ENCODE results near the gene TNP1. TPM values are rescaled to one million over a fixed set of nuclear protein-coding genes. Genes with fewer than 3 reads are reported as not detected.
A peak's percentile ranks its signal among the peaks of the same experiment; 100 is the strongest.

The TNP1 gene
- total and polyA plus RNA-seq, 9 donors: not detected

DNA sequence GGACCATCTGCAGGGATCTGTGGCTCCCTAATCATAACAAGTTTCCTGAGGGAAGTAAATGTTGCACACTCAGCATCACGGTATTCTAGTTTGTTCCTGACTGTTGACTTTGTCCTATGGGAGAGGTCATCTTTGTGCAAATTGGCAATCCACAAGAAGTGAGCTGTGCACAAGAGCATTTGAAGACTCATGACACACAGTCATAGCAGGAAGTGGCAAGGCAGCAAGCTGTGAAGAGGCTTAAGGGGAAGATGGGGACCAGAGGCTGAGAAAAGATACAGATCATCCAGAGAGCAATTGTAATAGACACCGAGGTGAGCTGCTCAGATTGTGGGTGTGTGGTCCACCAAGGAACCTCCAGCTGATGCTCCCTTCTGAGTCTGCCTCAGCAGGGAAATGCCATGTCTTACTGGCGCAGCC, 2.7 kb downstream of the TNP1 start:
- Histone ChIP-seq H3K4me3 (no peak overlapping the region), H3K9me3 (no peaks in the 10 kb centered on the region), H3K36me3 (no peaks in the 10 kb centered on the region), H3K27me3 (no peaks in the 10 kb centered on the region), H3K27ac (no peak overlapping the region), H3K4me1 (ENCODE audit: insufficient read depth) (peaks cover 15% of the 10 kb centered on the region)
- WGBS, 3 donors: 75 to 83% (median 80%) methylated on average over 3 of the region's 3 CpGs
- intact Hi-C loops (cut with DNase I): loop anchor here in 1 of 4 donors (5.0 kb wide), 1 partner anchor 160 kb away; the partner anchor contains the start of gene IGFBP5
- TF ChIP-seq POLR2A (IDR thresholded peaks at IDR 0.05): no peak
- no peak for TF ChIP-seq CTCF (IDR thresholded peaks at IDR 0.05)
- no peak for TF ChIP-seq EP300 (IDR thresholded peaks at IDR 0.05)
- DNase-seq: no peak

GRCh38 chr2:216856406-216857065, 3.3 kb downstream of the TNP1 start:
- 53 to 58% (median 55%) methylated on average over 5 of the region's 5 CpGs for WGBS, 3 donors
- no peaks in the 10 kb centered on the region for H3K36me3 ChIP-seq
- intact Hi-C loops (cut with DNase I): loop anchor here in 1 of 4 donors (5.0 kb wide), 1 partner anchor 159 kb away; the partner anchor contains the start of gene IGFBP5
- H3K4me3 ChIP-seq: no peak overlapping the region
- H3K27ac ChIP-seq: peak overlapping the region in 1 of 2 donors; percentile 49
- H3K9me3 ChIP-seq: no peaks in the 10 kb centered on the region
- TF ChIP-seq CTCF (IDR thresholded peaks at IDR 0.05) (no peak), EP300 (IDR thresholded peaks at IDR 0.05) (no peak), POLR2A (IDR thresholded peaks at IDR 0.05) (no peak)
- DNase-seq: no peak
- H3K4me1 ChIP-seq (ENCODE audit: insufficient read depth): peaks cover 15% of the 10 kb centered on the region
- no peaks in the 10 kb centered on the region for H3K27me3 ChIP-seq

DNA sequence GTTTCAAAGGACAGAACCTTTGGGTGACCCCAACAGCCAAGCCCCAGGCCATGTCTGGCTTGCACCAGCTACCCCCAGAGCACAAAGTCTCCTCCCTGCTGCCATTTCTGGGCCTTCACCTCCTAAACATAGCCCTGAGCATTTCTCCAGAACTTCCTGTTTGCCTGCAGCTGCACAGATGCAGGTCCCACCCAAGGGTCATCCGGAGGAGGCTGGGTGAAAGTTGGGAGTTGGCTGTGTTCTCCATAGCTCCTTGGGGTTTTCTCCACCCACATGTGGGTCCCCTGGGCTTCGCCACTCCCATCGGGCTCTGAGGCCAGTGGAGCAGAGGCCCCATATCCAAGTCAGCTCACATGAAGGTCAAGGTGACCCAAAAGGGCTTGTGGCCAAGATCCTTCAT, 4.3 kb downstream of the TNP1 start:
- 32 to 41% (median 37%) methylated on average over 3 of the region's 3 CpGs for WGBS, 3 donors
- peak overlapping the region in 1 of 2 donors; percentile 49 for H3K27ac ChIP-seq
- DNase-seq: peak; percentile 68 to 87 (median 79)

GRCh38 chr2:216855079-216855478, 4.8 kb downstream of the TNP1 start:
- whole genome bisulfite sequencing, 3 donors: 94 to 96% (median 95%) methylated on average over 4 of the region's 4 CpGs
- intact Hi-C loops (cut with DNase I): loop anchor here in 1 of 4 donors (5.0 kb wide), 1 partner anchor 158 kb away; the partner anchor contains the start of gene IGFBP5
- no peak overlapping the region for H3K4me3 ChIP-seq
- no peak for TF ChIP-seq EP300 (IDR thresholded peaks at IDR 0.05)
- no peak for TF ChIP-seq CTCF (IDR thresholded peaks at IDR 0.05)
- no peak for TF ChIP-seq POLR2A (IDR thresholded peaks at IDR 0.05)
- no peak for DNase-seq
- no peaks in the 10 kb centered on the region for H3K9me3 ChIP-seq
- peak overlapping the region in 1 of 2 donors; percentile 49 for H3K27ac ChIP-seq
- no peaks in the 10 kb centered on the region for H3K27me3 ChIP-seq
- no peaks in the 10 kb centered on the region for H3K36me3 ChIP-seq
- H3K4me1 ChIP-seq (ENCODE audit: insufficient read depth): peaks cover 17% of the 10 kb centered on the region

More for the DNA sequence above, 4.3 kb downstream of the TNP1 start:
- Histone ChIP-seq H3K4me3 (no peak overlapping the region), H3K27me3 (no peaks in the 10 kb centered on the region), H3K4me1 (ENCODE audit: insufficient read depth) (peaks cover 15% of the 10 kb centered on the region), H3K9me3 (no peaks in the 10 kb centered on the region), H3K36me3 (no peaks in the 10 kb centered on the region)
- no peak for TF ChIP-seq EP300 (IDR thresholded peaks at IDR 0.05)
- no peak for TF ChIP-seq POLR2A (IDR thresholded peaks at IDR 0.05)
- no peak for TF ChIP-seq CTCF (IDR thresholded peaks at IDR 0.05)
- intact Hi-C loops (cut with DNase I): loop anchor here in 1 of 4 donors (5.0 kb wide), 1 partner anchor 158 kb away; the partner anchor contains the start of gene IGFBP5

Measured in ovary (tissue), 9 donors.